ENCODE measurements around the gene HOXA7. TPM values are rescaled to one million over a fixed set of nuclear protein-coding genes. Genes with fewer than 3 reads are reported as not detected.
A peak's percentile ranks its signal among the peaks of the same experiment; 100 is the strongest.

Gene HOXA7
- total RNA-seq, 1 donor: 3.6 TPM

- H4K20me1 ChIP-seq (ENCODE audit: insufficient read depth, low read length): peaks cover 13% of the 10 kb centered on the region
- peaks cover 14% of the 10 kb centered on the region for H3K27me3 ChIP-seq (ENCODE audit: insufficient read depth, low read length)
- peak overlapping the region; percentile 96 for H3K4me2 ChIP-seq (ENCODE audit: insufficient read depth, low read length)
- peak; percentile 81 for TF ChIP-seq CTCF (IDR thresholded peaks at IDR 0.05; ENCODE audit: extremely low read depth, low read depth, low read length)
- peak overlapping the region; percentile 80 for H3K4me3 ChIP-seq (ENCODE audit: insufficient read depth, low read length)
- H2AFZ ChIP-seq (ENCODE audit: low read length): no peak overlapping the region
- peaks cover 84% of the 10 kb centered on the region for H3K79me2 ChIP-seq (ENCODE audit: insufficient read depth, low read length)
- H3K36me3 ChIP-seq (ENCODE audit: insufficient read depth, low read length): no peaks in the 10 kb centered on the region
- H3K9me3 ChIP-seq (ENCODE audit: low read depth, low read length): no peaks in the 10 kb centered on the region
- peaks cover 42% of the 10 kb centered on the region for H3K4me1 ChIP-seq (ENCODE audit: insufficient read depth, low read length)
- DNase-seq (ENCODE audit: insufficient read length, low spot score, missing footprints): no peak
- no peak overlapping the region for H3K27ac ChIP-seq (ENCODE audit: low read depth, low read length)
These were observed 39.9 kb upstream of the HOXA7 start for GRCh38 chr7:27196287-27196767.

DNA sequence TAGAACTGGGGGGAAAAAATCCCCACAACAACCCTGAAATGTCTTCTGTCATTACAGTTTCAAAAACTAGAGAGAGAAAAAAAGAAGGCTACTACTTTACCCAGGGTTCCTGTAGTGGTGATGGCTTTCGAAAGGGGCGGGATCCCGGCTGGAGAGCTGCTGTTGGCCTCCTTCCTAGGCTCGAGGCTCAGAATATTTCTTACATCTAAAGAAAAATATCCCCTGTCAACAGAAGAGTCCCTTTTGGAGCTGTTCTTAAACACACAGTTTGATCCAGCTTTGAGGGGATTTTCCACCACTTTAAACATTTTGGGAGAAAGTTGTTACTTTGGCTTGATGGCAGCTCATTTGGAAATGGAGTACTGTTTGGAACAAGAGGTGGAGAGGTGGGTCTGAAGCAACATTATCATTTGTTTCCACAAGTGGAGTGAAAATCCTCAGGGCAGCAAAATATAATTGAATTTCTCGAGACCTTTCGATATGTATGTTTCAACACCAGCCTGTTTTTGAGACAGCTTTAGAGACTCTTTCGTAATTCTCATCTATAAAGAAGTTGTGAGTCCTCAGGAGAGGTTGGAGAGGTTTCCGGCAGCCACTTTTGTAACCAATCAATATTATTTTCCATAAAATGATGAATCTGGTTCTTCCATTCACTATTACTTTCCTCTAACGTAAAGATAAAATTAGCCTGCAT is 38.4 kb upstream of the HOXA7 start:
- DNase-seq (ENCODE audit: insufficient read length, low spot score, missing footprints): no peak
- Histone ChIP-seq H4K20me1 (ENCODE audit: insufficient read depth, low read length) (peaks cover 13% of the 10 kb centered on the region), H2AFZ (ENCODE audit: low read length) (peak overlapping the region; percentile 36), H3K27me3 (ENCODE audit: insufficient read depth, low read length) (peaks cover 14% of the 10 kb centered on the region), H3K4me2 (ENCODE audit: insufficient read depth, low read length) (peak overlapping the region; percentile 96), H3K4me3 (ENCODE audit: insufficient read depth, low read length) (peak overlapping the region; percentile 72), H3K79me2 (ENCODE audit: insufficient read depth, low read length) (peaks cover 93% of the 10 kb centered on the region), H3K27ac (ENCODE audit: low read depth, low read length) (peak overlapping the region; percentile 62), H3K4me1 (ENCODE audit: insufficient read depth, low read length) (peaks cover 49% of the 10 kb centered on the region), H3K9me3 (ENCODE audit: low read depth, low read length) (no peaks in the 10 kb centered on the region), H3K36me3 (ENCODE audit: insufficient read depth, low read length) (no peaks in the 10 kb centered on the region)
- no peak for TF ChIP-seq CTCF (IDR thresholded peaks at IDR 0.05; ENCODE audit: extremely low read depth, low read depth, low read length)

DNA sequence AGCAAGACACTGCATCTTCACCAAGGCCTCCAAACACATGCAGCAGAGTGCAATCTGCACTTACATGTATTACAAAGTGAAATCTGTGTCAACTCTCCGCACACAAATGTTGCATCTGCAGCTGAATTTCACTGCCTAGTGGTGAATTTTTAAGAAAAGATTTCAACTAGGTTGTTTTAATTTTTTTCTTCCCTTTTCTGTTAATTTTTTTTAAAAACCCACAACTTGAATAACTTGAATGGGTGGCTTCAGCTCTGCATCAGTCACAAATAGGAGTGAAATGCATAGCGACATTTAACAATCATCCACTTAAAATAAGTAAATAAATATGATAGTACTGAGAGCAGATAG is 37.5 kb upstream of the HOXA7 start:
- H3K79me2 ChIP-seq (ENCODE audit: insufficient read depth, low read length): peaks cover 97% of the 10 kb centered on the region
- peak overlapping the region; percentile 72 for H3K4me3 ChIP-seq (ENCODE audit: insufficient read depth, low read length)
- H3K9me3 ChIP-seq (ENCODE audit: low read depth, low read length): no peaks in the 10 kb centered on the region
- DNase-seq (ENCODE audit: insufficient read length, low spot score, missing footprints): no peak
- H4K20me1 ChIP-seq (ENCODE audit: insufficient read depth, low read length): peaks cover 13% of the 10 kb centered on the region
- H3K4me2 ChIP-seq (ENCODE audit: insufficient read depth, low read length): peak overlapping the region; percentile 96
- no peaks in the 10 kb centered on the region for H3K36me3 ChIP-seq (ENCODE audit: insufficient read depth, low read length)
- H3K4me1 ChIP-seq (ENCODE audit: insufficient read depth, low read length): peaks cover 55% of the 10 kb centered on the region
- peaks cover 12% of the 10 kb centered on the region for H3K27me3 ChIP-seq (ENCODE audit: insufficient read depth, low read length)
- no peak for TF ChIP-seq CTCF (IDR thresholded peaks at IDR 0.05; ENCODE audit: extremely low read depth, low read depth, low read length)
- H3K27ac ChIP-seq (ENCODE audit: low read depth, low read length): peak overlapping the region; percentile 85
- H2AFZ ChIP-seq (ENCODE audit: low read length): peak overlapping the region; percentile 71

DNA sequence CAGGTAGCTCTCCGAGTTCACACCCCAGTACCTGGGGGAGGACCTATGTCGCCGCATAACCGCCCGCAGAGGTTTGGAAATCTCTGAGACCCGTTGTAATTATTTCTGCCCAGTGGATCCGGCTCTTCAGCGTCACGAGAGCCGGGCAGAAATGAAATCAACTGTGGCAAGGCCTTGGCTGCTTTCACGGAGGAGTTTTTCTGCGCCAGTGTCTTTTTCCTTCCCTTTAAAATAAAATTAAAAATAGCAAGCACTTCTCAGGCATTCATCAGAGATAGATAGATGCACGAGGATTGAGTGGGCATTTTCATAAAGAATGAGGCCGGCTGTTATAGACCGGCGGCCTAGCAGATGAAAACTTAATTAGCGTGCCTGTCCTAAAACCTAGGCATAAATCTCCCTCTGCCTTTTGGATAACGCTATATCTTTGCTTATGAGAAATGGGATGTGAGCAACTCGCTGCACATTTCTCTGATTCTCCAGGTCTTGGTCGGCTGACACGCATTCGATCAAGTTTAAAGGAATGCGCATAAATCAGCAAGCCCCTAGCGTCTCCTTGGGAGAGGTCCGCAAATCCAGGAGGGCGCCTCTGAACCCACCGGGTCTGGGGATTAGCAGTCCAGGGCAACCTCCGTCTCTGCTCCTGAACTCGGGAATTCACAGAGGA is 37.0 kb upstream of the HOXA7 start:
- peak overlapping the region; percentile 96 for H3K4me2 ChIP-seq (ENCODE audit: insufficient read depth, low read length)
- no peak for TF ChIP-seq CTCF (IDR thresholded peaks at IDR 0.05; ENCODE audit: extremely low read depth, low read depth, low read length)
- H3K36me3 ChIP-seq (ENCODE audit: insufficient read depth, low read length): no peaks in the 10 kb centered on the region
- H2AFZ ChIP-seq (ENCODE audit: low read length): peak overlapping the region; percentile 71
- no peak for DNase-seq (ENCODE audit: insufficient read length, low spot score, missing footprints)
- peaks cover 8% of the 10 kb centered on the region for H3K27me3 ChIP-seq (ENCODE audit: insufficient read depth, low read length)
- H3K4me1 ChIP-seq (ENCODE audit: insufficient read depth, low read length): peaks cover 60% of the 10 kb centered on the region
- H3K27ac ChIP-seq (ENCODE audit: low read depth, low read length): peak overlapping the region; percentile 85
- H3K9me3 ChIP-seq (ENCODE audit: low read depth, low read length): no peaks in the 10 kb centered on the region
- peaks cover 13% of the 10 kb centered on the region for H4K20me1 ChIP-seq (ENCODE audit: insufficient read depth, low read length)
- H3K79me2 ChIP-seq (ENCODE audit: insufficient read depth, low read length): peaks cover 97% of the 10 kb centered on the region
- H3K4me3 ChIP-seq (ENCODE audit: insufficient read depth, low read length): peak overlapping the region; percentile 72
